Measurements from ENCODE around the gene BAK1. TPM values are rescaled to one million over a fixed set of nuclear protein-coding genes. Genes with fewer than 3 reads are reported as not detected.
A peak's percentile ranks its signal among the peaks of the same experiment; 100 is the strongest.

Gene BAK1
- total and polyA plus RNA-seq, 2 donors (not counting 3 experiments of a cell fraction or from before 2014, with no cell fraction given): 25.4 to 37.1 TPM

GRCh38 chr6:33592595-33593413 is 12.7 kb upstream of the BAK1 start:
- H3K79me2 ChIP-seq (ENCODE audit: control insufficient read depth, insufficient read depth, low read length): no peaks in the 10 kb centered on the region
- no peaks in the 10 kb centered on the region for H3K36me3 ChIP-seq (ENCODE audit: control insufficient read depth in 2 of 2, extremely low read depth in 1 of 2, insufficient read depth in 2 of 2, low read length in 2 of 2)
- no peak overlapping the region for H3K4me2 ChIP-seq (ENCODE audit: insufficient read depth, low read length)
- intact Hi-C loops (cut with micrococcal nuclease): no loop called here
- H3K27me3 ChIP-seq (ENCODE audit: control insufficient read depth in 2 of 2, insufficient read depth in 2 of 2, low read length in 2 of 2): no peaks in the 10 kb centered on the region
- H3K9ac ChIP-seq (replicated peaks; ENCODE audit: extremely low read depth, insufficient read depth, low read length): no peak overlapping the region
- no TSS peak for BruUV-seq (replicated peaks)
- POLR2A ChIA-PET: no interaction called here
- no peak overlapping the region for H3K4me3 ChIP-seq (replicated peaks in 1 of 3; ENCODE audit: insufficient read depth in 1 of 3, low read depth in 1 of 3, low read length in 3 of 3)
- DNase-seq (ENCODE audit: low read depth, low spot score): no peak
- no peak overlapping the region for H3K27ac ChIP-seq (ENCODE audit: insufficient read depth, low read depth, low read length)
- no peaks in the 10 kb centered on the region for H3K9me3 ChIP-seq (replicated peaks; ENCODE audit: control insufficient read depth, insufficient read depth, low read length)
- dilution Hi-C loops (cut with MboI; ENCODE audit: extremely low pct_ligation_motif_present, low sequenced_read_pairs): no loop called here
- CTCF ChIA-PET: interaction anchor here (1.2 to 1.7 kb wide), 5 partner anchors 28 to 118 kb away, joined by 3 to 6 read pairs (median 3); partner anchors contain the start of genes ITPR3 and UQCC2
- no peak for FAIRE-seq
- peak overlapping the region; percentile 87 for H2AFZ ChIP-seq (ENCODE audit: low read depth, low read length)
- H3K9me1 ChIP-seq (replicated peaks; ENCODE audit: control insufficient read depth, extremely low read depth, insufficient read depth, low read length): no peaks in the 10 kb centered on the region
- H4K20me1 ChIP-seq (replicated peaks; ENCODE audit: control insufficient read depth, extremely low read depth, insufficient read depth, low read length): no peaks in the 10 kb centered on the region
- TF ChIP-seq MYC (IDR thresholded peaks at IDR 0.05; ENCODE audit: low read depth, low read length): no peak
- no peak for TF ChIP-seq GATA2 (IDR thresholded peaks at IDR 0.05; ENCODE audit: insufficient read depth, insufficient read length, low read depth, low read length)
- no peak for TF ChIP-seq JUN (IDR thresholded peaks at IDR 0.05; ENCODE audit: borderline replicate concordance, insufficient read depth, insufficient read length, low read depth)
- TF ChIP-seq CTCF (IDR thresholded peaks at IDR 0.05; ENCODE audit: extremely low read depth in 1 of 2, insufficient read depth in 1 of 2, low read depth in 1 of 2, low read length in 2 of 2): no peak
- TF ChIP-seq, protein P1, sequence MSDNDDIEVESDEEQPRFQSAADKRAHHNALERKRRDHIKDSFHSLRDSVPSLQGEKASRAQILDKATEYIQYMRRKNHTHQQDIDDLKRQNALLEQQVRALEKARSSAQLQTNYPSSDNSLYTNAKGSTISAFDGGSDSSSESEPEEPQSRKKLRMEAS (IDR thresholded peaks at IDR 0.05; ENCODE audit: insufficient read depth, insufficient read length): no peak
- no peak for TF ChIP-seq FOS (IDR thresholded peaks at IDR 0.05; ENCODE audit: borderline replicate concordance, insufficient read depth, low read length)
- no peak for TF ChIP-seq POLR2AphosphoS5 (IDR thresholded peaks at IDR 0.05; ENCODE audit: insufficient read depth, low read depth, low read length)
- TF ChIP-seq POLR2A (IDR thresholded peaks at IDR 0.05; ENCODE audit: low read depth, low read length): no peak
- H3K4me1 ChIP-seq (ENCODE audit: control insufficient read depth, extremely low read depth, insufficient read depth, low read length): peaks cover 27% of the 10 kb centered on the region
